Caki2 (cell line): Measurements from ENCODE around the gene TTC39A. TPM values are rescaled to one million over a fixed set of nuclear protein-coding genes. Genes with fewer than 3 reads are reported as not detected.
A peak's percentile ranks its signal among the peaks of the same experiment; 100 is the strongest.
"Not testable (repeated sequence)": the region's sequence is repeated elsewhere in the genome, so short reads cannot be mapped to it uniquely, and the experiment has no call there.

Experiments used
- DNase-seq: peaks from one replicate; pipeline ENCODE4 v3.0.0-alpha.2; 2015; ENCODE audit warnings: low read depth
- in situ Hi-C: cut with HindIII; loops from 2 replicates; pipeline ENCODE4 v1.10.0; 2016; ENCODE audit warnings: low sequenced_read_pairs, low pct_unique_long_range_greater_than_20kb, mixed read lengths
- total RNA-seq: library from RNA; depleted of rRNA; stranded (reverse); fragments of >200 nt; shearing (Covaris generic); gene quantifications from 2 replicates; pipeline ENCODE4 v1.2.3, GENCODE V29; 2014; ENCODE audit warnings: low replicate concordance; rRNA removed

TTC39A gene
- total RNA-seq, 1 experiment from 2014 or later = 27.5 TPM

GRCh38 chr1:51252366-51252765 is 78.0 kb downstream of the TTC39A start:
- no peak for DNase-seq
- in situ Hi-C loops = no loop called here

DNA sequence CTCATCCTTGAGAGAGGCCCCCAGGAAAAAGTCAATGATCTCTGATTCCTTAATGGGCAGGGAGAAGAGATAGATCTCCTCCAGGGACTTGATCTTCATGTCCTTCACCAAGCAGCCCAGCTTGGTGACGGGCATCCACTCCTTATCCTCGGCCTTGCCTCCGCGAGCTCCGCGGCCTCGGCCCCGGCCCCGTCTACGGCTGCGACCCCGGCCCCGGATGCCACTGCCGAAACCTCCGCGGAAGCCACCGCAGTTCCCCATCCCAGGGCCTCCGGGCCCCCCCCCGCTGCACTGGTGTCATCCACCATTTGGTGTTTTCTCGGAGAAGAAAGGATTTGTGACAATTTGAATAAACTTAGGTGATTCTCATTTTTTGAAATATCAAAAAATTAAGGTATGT is 79.2 kb downstream of the TTC39A start:
- in situ Hi-C loops, DNase-seq: not testable (repeated sequence)

- DNase-seq, in situ Hi-C loops: not testable (repeated sequence)
These were observed 79.6 kb downstream of the TTC39A start for GRCh38 chr1:51250729-51251128.

- no peak for DNase-seq
- in situ Hi-C loops = no loop called here
These were observed 80.9 kb downstream of the TTC39A start for GRCh38 chr1:51249445-51249844.

- in situ Hi-C loops = no loop called here
- no peak for DNase-seq
These were observed 82.9 kb downstream of the TTC39A start for GRCh38 chr1:51247499-51247898.

DNA sequence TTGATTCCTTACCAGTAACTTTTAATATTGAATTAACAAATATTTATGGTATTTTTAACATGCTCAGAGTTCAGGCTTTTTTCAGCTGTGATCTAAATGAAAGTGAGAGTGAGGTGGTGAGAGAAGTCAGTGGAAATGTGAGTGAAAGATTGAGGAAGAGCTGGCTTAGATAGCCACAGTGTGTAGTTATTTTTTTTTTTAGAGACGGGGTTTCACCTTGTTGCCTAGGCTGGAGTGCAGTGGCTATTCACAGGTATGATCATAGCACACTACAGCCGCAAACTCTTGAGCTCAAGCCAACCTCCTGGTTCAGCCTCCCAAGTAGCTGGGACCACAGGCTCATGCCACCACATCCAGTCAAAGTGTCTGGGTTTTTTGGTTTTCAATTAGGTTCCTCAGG is 83.3 kb downstream of the TTC39A start:
- in situ Hi-C loops = no loop called here
- DNase-seq = no peak

- in situ Hi-C loops = no loop called here
- DNase-seq = no peak
These were observed 87.8 kb downstream of the TTC39A start for GRCh38 chr1:51242546-51242945.

GRCh38 chr1:51241119-51241518 is 89.2 kb downstream of the TTC39A start:
- in situ Hi-C loops = no loop called here
- no peak for DNase-seq

- in situ Hi-C loops = no loop called here
- DNase-seq = peak; percentile 18
These were observed 90.3 kb downstream of the TTC39A start for GRCh38 chr1:51240084-51240483.

DNA sequence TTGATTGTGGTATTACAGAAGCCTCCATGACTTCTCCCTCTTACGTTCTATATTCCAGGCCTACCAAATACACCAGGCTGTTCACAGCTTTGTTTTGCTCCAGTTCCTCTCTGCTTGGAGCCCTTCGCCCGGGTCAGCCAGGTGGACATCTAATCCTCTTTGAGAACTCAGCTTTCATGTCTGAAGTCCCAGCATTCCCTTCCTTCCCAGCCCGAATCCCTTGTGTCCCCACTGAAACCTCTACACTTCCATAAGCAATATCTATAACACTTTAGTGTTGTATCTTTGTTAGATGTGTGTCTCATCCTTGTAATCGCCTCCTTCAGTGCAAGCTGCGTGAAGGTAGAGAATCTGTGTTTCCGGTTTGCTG is 92.3 kb downstream of the TTC39A start:
- in situ Hi-C loops = no loop called here
- peak; percentile 40 for DNase-seq

- peak; percentile 40 for DNase-seq
- in situ Hi-C loops = no loop called here
These were observed 92.9 kb downstream of the TTC39A start for GRCh38 chr1:51237351-51238033.

Other genes with a start within 250 kb of the TTC39A start
- not detected in 2 replicates for gene C1orf185, start 228.3 kb downstream of the TTC39A start, total RNA-seq
- gene RNF11, start 94.3 kb downstream of the TTC39A start, total RNA-seq = 52.8 and 54.1 TPM in 2 replicates
- gene EPS15, start 188.7 kb upstream of the TTC39A start, total RNA-seq = 7.6 and 8.7 TPM in 2 replicates